H1 (cell line): ENCODE measurements around the gene ASH1L. TPM values are rescaled to one million over a fixed set of nuclear protein-coding genes. Genes with fewer than 3 reads are reported as not detected.

Source experiments
- BACH1 ChIP-seq: IDR thresholded peaks from 2 replicates; pipeline ENCODE4 v1.6.1; 2012; ENCODE audit warnings: low read length, improper control_type of control experiment
- BRCA1 ChIP-seq: IDR thresholded peaks from 2 replicates; pipeline ENCODE4 v1.6.1; 2012; ENCODE audit warnings: low read depth, low read length, improper control_type of control experiment
- CBX5 ChIP-seq: fragments of 300-800, 300-1000 bp; sonication (generic); IDR thresholded peaks from 2 replicates; pipeline ENCODE4 v1.7.1; 2016; ENCODE audit warnings: antibody characterized with exemption, low read length, low read depth
- CBX8 ChIP-seq: fragments of 300-800, 300-1000 bp; sonication (generic); IDR thresholded peaks from 2 replicates; pipeline ENCODE4 v1.7.1; 2016; ENCODE audit warnings: low read depth, low read length, borderline replicate concordance
- CHD1 ChIP-seq: IDR thresholded peaks from 2 replicates; pipeline ENCODE4 v1.6.1; 2012; ENCODE audit warnings: low read depth, low read length, improper control_type of control experiment
- CHD2 ChIP-seq: IDR thresholded peaks from 2 replicates; pipeline ENCODE4 v1.6.1; 2012; ENCODE audit warnings: low read length, improper control_type of control experiment
- E2F6 ChIP-seq: IDR thresholded peaks from 2 replicates; pipeline ENCODE4 v1.6.1; 2012; ENCODE audit warnings: inconsistent platforms
- FOSL1 ChIP-seq: IDR thresholded peaks from 2 replicates; pipeline ENCODE4 v1.6.1; 2011; ENCODE audit warnings: mild to moderate bottlenecking, low read depth, low read length, moderate library complexity; ENCODE audit not compliant: insufficient read depth
- HDAC2 ChIP-seq, 2 experiments: fragments of 300-600 bp in 1 of 2; sonication (generic) in 1 of 2; IDR thresholded peaks; 2 replicates each; pipeline ENCODE4 v1.6.1; 2011 to 2012; ENCODE audit warnings: low read depth in 2 of 2, low read length in 2 of 2, mild to moderate bottlenecking in 2 of 2, moderate library complexity in 2 of 2, borderline replicate concordance in 1 of 2, inconsistent platforms in 1 of 2
- KDM1A ChIP-seq: fragments of 200-600, 300-600 bp; sonication (generic); IDR thresholded peaks from 2 replicates; pipeline ENCODE4 v1.7.1; 2016; ENCODE audit warnings: mild to moderate bottlenecking, low read length, borderline replicate concordance
- MAFK ChIP-seq: IDR thresholded peaks from 2 replicates; pipeline ENCODE4 v1.6.1; 2012; ENCODE audit warnings: low read depth, mild to moderate bottlenecking, improper control_type of control experiment, low read length
- NRF1 ChIP-seq: IDR thresholded peaks from 2 replicates; pipeline ENCODE4 v1.6.1; 2011; ENCODE audit warnings: mild to moderate bottlenecking, low read depth, low read length, improper control_type of control experiment
- POLR2A ChIP-seq, 2 experiments: IDR thresholded peaks; 1 replicate in 1 of 2; 2 replicates in 1 of 2; pipeline ENCODE4 v1.6.1; 2011; ENCODE audit warnings: low read depth in 2 of 2, low read length in 2 of 2, mild to moderate bottlenecking in 2 of 2; ENCODE audit errors: control extremely low read depth in 1 of 2
- POLR2AphosphoS5 ChIP-seq: IDR thresholded peaks from 2 replicates; pipeline ENCODE4 v1.6.1; 2011; ENCODE audit warnings: low read depth, low read length
- POU5F1 ChIP-seq: IDR thresholded peaks from 2 replicates; pipeline ENCODE4 v1.6.1; 2011; ENCODE audit warnings: low read depth, mild to moderate bottlenecking, low read length, moderate library complexity
- RBBP5 ChIP-seq: IDR thresholded peaks from 2 replicates; pipeline ENCODE4 v1.7.1; 2012; ENCODE audit warnings: low read depth, mild to moderate bottlenecking, inconsistent platforms, low read length, moderate library complexity, borderline replicate concordance
- SIRT6 ChIP-seq: IDR thresholded peaks from one replicate; pipeline ENCODE4 v1.7.1; 2012; ENCODE audit warnings: low read length, inconsistent platforms
- SRF ChIP-seq: IDR thresholded peaks from 2 replicates; pipeline ENCODE4 v1.6.1; 2011; ENCODE audit warnings: mild to moderate bottlenecking, low read depth, low read length, moderate library complexity
- TAF7 ChIP-seq: optimal IDR thresholded peaks from 2 replicates; pipeline ENCODE3; 2011; ENCODE audit warnings: low read depth, mild to moderate bottlenecking, inconsistent platforms, low read length, moderate library complexity, borderline replicate concordance
- TCF12 ChIP-seq: IDR thresholded peaks from 2 replicates; pipeline ENCODE4 v1.6.1; 2011; ENCODE audit warnings: low read depth, mild to moderate bottlenecking, low read length
- YY1 ChIP-seq: IDR thresholded peaks from 2 replicates; pipeline ENCODE4 v1.6.1; 2011; ENCODE audit warnings: low read depth, mild to moderate bottlenecking, low read length
- polyA plus RNA-seq, 7 experiments: library from polyadenylated mRNA; depleted of rRNA in 3 of 7; stranded (reverse) in 5 of 7; unstranded in 2 of 7; fragments of >200 nt in 5 of 7; fragments of 200-250 nt in 2 of 7; gene quantifications; 1 replicate in 5 of 7; 2 replicates in 1 of 7; 4 replicates in 1 of 7; pipeline versions ENCODE4 v1.2.1 to v1.2.3, GENCODE V29; 2011 to 2013; ENCODE audit warnings: missing spikeins in 2 of 7, mixed read lengths in 2 of 7
- total RNA-seq: library from RNA; stranded (reverse); fragmentation: NEBNext Ultra II Directional; extraction: Animal tissue kit (Norgen Biotek cat#: 25700); gene quantifications from 2 replicates; pipeline ENCODE4 v1.2.1, GENCODE V29; 2021
- TF ChIP-seq, protein P1 (sequence below): IDR thresholded peaks from 2 replicates; pipeline ENCODE4 v1.6.1; 2011; ENCODE audit warnings: low read depth, mild to moderate bottlenecking, low read length; ENCODE audit not compliant: insufficient read depth

ASH1L gene
- total and polyA plus RNA-seq, 2 of the 8 experiments (the other 6 are each of a cell fraction or from before 2014, with no cell fraction given), result 7.5 to 27.6 TPM

DNA sequence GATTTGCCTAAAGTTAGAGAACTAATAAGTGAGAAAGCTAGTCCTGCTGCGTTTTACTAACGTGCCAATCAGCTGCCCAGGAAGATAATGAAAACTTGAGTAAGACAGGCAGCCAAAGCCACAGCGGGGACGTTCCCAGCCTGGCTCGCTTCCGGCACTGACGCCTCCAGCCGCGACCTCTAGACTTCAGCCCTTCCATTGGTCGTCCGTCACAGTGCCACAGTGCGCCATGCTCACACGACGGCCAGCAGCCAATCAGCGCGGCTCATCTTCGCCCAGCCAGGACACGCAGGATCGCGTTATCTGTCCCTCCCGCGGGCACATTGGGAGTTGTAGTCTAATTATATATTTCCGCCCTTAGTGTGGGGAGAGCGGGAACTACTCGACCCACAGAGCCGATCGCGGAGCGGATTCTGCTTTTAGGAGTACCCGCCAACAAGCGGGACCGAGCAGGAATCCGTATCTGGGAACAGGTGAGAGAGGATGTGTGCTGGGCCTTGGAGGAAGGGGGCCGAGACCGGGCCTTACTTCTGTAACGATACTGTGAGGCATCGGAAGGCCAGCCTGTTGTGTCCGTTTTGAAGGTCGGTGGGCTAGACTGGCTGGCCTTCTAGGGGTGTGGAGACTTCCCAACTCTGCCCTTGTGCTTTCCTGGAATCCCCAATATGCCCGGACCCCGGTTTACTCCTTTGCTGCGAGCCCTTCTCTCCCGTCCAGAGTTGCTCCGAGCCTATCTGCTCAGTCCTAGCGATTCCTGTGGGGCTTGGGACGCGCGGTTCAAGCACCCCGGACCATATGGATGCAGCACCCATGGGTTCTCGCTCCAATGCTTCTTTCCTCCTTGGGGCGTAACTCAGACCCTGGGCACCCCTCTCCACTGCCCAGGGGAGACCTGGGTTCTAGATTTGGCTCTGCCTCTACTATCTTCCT, 253.8 kb downstream of the ASH1L start, which contains the start of gene FDPS (continued):
- TF ChIP-seq BACH1 (peak; percentile 95), YY1 (peak; percentile 28; the same call in 1 of the 2 replicates), CBX8 (no peak), CHD2 (peak; percentile 92), POU5F1 (no peak), CBX5 (no peak), KDM1A (no peak), SRF (no peak), MAFK (no peak), RBBP5 (no peak), FOSL1 (no peak), HDAC2 (IDR thresholded peaks at IDR 0.05; ENCODE audit: borderline replicate concordance in 1 of 2, low read depth in 2 of 2, low read length in 2 of 2) (peak; percentile 88 to 98), NRF1 (no peak), TCF12 (no peak), SIRT6 (no peak), POLR2AphosphoS5 (peak; percentile 44), E2F6 (peak; percentile 78), TAF7 (peak; percentile 59), POLR2A (IDR thresholded peaks at IDR 0.05; ENCODE audit: control extremely low read depth in 1 of 2, low read depth in 2 of 2, low read length in 2 of 2) (peak; percentile 85 to 91), CHD1 (no peak), BRCA1 (peak; percentile 46; the same call in 1 of the 2 replicates)
- TF ChIP-seq, protein P1, sequence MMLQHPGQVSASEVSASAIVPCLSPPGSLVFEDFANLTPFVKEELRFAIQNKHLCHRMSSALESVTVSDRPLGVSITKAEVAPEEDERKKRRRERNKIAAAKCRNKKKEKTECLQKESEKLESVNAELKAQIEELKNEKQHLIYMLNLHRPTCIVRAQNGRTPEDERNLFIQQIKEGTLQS, result 0 out of 2 replicates have a peak, but pooled peaks have one; percentile 24
